DND-41 (cell line): Measurements from ENCODE around the gene PTF1A.

Experiments
- ATAC-seq: fragments of 200-7000 bp; cut with Tn5 transposase; 3 replicates; pipeline ENCODE4 v1.9.1; 2021; ENCODE audit warnings: low read depth; ENCODE audit not compliant: insufficient read depth
- DNase-seq: peaks from one replicate; pipeline ENCODE4 v3.0.0-alpha.2; 2020
- H2AFZ ChIP-seq: 2 replicates; pipeline ENCODE4 v1.6.0; 2012; ENCODE audit warnings: low read depth, low read length
- H3K27ac ChIP-seq: 2 replicates; pipeline ENCODE4 v1.5.1; 2012; ENCODE audit warnings: low read length, inconsistent platforms
- H3K27me3 ChIP-seq: fragments of 200-600 bp; sonication (generic); 2 replicates; pipeline ENCODE4 v1.6.0; 2012; ENCODE audit warnings: low read length, mild to moderate bottlenecking, inconsistent platforms; ENCODE audit not compliant: insufficient read depth, poor library complexity
- H3K36me3 ChIP-seq: 2 replicates; pipeline ENCODE4 v1.5.1; 2012; ENCODE audit warnings: low read length, inconsistent platforms; ENCODE audit not compliant: insufficient read depth
- H3K4me1 ChIP-seq: 2 replicates; pipeline ENCODE4 v1.5.1; 2012; ENCODE audit warnings: mild to moderate bottlenecking, low read length; ENCODE audit not compliant: insufficient read depth
- H3K4me2 ChIP-seq: 2 replicates; pipeline ENCODE4 v1.6.0; 2012; ENCODE audit warnings: mild to moderate bottlenecking, moderate library complexity, low read length, inconsistent platforms; ENCODE audit not compliant: insufficient read depth
- H3K4me3 ChIP-seq, 2 experiments: fragments of 200-600 bp in 1 of 2; shearing (Covaris generic) in 1 of 2; 2 replicates each; pipeline ENCODE4 v1.5.1; 2012 to 2016; ENCODE audit warnings: inconsistent platforms in 2 of 2, low read length in 2 of 2, mild to moderate bottlenecking in 2 of 2, low read depth in 1 of 2, moderate library complexity in 1 of 2
- H3K79me2 ChIP-seq: 2 replicates; pipeline ENCODE4 v1.6.0; 2012; ENCODE audit warnings: low read length, inconsistent platforms; ENCODE audit not compliant: insufficient read depth
- H3K9ac ChIP-seq: 2 replicates; pipeline ENCODE4 v1.6.0; 2012; ENCODE audit warnings: low read depth, mild to moderate bottlenecking, inconsistent platforms, low read length, moderate library complexity
- H3K9me3 ChIP-seq: 2 replicates; pipeline ENCODE4 v1.5.1; 2012; ENCODE audit warnings: low read length, moderate library complexity, mild to moderate bottlenecking, inconsistent platforms; ENCODE audit not compliant: insufficient read depth, severe bottlenecking
- H4K20me1 ChIP-seq: 2 replicates; pipeline ENCODE4 v1.6.0; 2012; ENCODE audit warnings: low read length; ENCODE audit not compliant: insufficient read depth
- EZH2 ChIP-seq: IDR thresholded peaks from 3 replicates; pipeline ENCODE4 v1.6.1; 2012; ENCODE audit warnings: borderline replicate concordance, low read depth, mild to moderate bottlenecking, moderate library complexity, low read length, inconsistent platforms; ENCODE audit not compliant: severe bottlenecking
- TF ChIP-seq, protein P1 (sequence below): IDR thresholded peaks from 2 replicates; pipeline ENCODE4 v1.5.1; 2012; ENCODE audit warnings: borderline replicate concordance, low read length, moderate library complexity, mild to moderate bottlenecking; ENCODE audit not compliant: poor library complexity, severe bottlenecking; ENCODE audit errors: extremely low read depth

Gene PTF1A

DNA sequence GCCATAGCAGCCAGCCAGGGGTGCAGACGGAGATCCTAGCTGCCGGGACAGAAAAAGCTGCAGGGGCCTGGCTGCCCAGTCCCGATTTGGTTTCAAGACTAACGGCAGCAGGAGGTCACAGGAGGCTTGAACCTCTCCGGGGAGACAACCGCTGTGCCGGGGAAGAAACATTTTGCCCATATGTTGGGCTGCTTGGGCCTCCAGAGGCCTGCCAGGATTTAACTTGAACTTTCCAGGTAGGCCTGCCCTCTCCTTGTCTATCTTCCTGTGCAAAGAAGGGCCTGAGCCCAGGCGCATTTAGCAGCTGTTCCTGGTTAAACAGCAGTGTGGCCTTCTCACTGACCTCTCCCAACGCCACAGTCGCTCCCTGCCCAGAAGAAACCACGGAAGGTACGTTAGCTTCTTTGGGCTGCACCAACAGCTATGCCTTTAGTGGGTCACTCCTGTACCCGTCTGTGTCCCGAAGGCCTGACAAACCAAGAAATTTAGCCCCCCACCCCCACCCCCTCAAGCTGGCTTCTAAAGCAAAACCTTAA is 17.1 kb upstream of the PTF1A start:
- H3K36me3 ChIP-seq: no peaks in the 10 kb centered on the region
- DNase-seq (no peak), ATAC-seq (no peak)
- H3K9ac ChIP-seq: no peak overlapping the region
- H3K27me3 ChIP-seq: no peaks in the 10 kb centered on the region
- TF ChIP-seq, protein P1, sequence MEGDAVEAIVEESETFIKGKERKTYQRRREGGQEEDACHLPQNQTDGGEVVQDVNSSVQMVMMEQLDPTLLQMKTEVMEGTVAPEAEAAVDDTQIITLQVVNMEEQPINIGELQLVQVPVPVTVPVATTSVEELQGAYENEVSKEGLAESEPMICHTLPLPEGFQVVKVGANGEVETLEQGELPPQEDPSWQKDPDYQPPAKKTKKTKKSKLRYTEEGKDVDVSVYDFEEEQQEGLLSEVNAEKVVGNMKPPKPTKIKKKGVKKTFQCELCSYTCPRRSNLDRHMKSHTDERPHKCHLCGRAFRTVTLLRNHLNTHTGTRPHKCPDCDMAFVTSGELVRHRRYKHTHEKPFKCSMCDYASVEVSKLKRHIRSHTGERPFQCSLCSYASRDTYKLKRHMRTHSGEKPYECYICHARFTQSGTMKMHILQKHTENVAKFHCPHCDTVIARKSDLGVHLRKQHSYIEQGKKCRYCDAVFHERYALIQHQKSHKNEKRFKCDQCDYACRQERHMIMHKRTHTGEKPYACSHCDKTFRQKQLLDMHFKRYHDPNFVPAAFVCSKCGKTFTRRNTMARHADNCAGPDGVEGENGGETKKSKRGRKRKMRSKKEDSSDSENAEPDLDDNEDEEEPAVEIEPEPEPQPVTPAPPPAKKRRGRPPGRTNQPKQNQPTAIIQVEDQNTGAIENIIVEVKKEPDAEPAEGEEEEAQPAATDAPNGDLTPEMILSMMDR: no peak
- no peak for TF ChIP-seq EZH2
- no peaks in the 10 kb centered on the region for H3K79me2 ChIP-seq
- H3K27ac ChIP-seq: no peak overlapping the region
- no peak overlapping the region for H3K4me3 ChIP-seq
- no peak overlapping the region for H3K4me2 ChIP-seq
- H3K4me1 ChIP-seq: no peaks in the 10 kb centered on the region
- H3K9me3 ChIP-seq: no peaks in the 10 kb centered on the region
- no peak overlapping the region for H2AFZ ChIP-seq
- no peaks in the 10 kb centered on the region for H4K20me1 ChIP-seq

DNA sequence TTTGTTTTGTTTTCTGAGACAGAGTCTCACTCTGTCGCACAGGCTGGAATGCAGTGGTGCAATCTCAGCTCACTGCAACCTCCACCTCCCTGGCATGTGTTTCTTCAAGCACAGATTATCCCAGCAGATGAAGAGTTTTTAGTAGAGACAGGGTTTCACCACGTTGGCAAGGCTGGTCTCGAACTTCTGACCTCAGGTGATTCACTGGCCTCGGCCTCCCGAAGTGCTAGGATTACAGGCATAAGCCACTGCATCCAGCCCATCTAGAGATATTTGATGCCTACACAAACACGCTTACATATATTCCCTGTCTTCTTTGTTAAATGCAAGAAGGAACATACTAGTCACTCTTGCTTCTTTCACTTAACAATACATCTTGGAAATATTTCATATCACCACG is 5.9 kb upstream of the PTF1A start:
- Histone ChIP-seq H3K27ac (no peak overlapping the region), H3K4me2 (no peak overlapping the region), H4K20me1 (no peaks in the 10 kb centered on the region), H3K36me3 (no peaks in the 10 kb centered on the region), H3K4me3 (no peak overlapping the region), H3K27me3 (peaks cover 2% of the 10 kb centered on the region), H3K9me3 (no peaks in the 10 kb centered on the region), H3K79me2 (no peaks in the 10 kb centered on the region), H3K4me1 (no peaks in the 10 kb centered on the region), H3K9ac (no peak overlapping the region), H2AFZ (no peak overlapping the region)
- TF ChIP-seq, protein P1: no peak
- TF ChIP-seq EZH2: no peak
- ATAC-seq: no peak
- DNase-seq: no peak

DNA sequence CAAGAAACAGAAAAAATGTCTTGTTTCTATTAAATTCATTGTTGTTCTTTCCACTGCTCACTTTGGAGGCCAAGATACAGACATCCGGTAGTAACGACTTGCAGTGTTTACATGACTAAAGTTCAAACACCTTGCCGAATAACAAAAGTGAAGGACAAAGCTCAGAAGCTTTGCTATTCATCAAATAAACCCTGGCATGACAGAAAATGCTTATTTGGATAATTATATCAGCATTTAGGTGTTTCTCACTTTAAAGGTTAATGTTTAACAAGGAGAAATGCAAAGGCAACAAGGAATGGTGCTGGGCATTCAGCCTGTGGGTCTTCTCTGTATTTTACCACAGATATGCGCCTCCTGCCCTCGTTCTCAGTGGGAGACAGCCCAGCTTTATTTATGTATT is 5.4 kb upstream of the PTF1A start:
- no peak for DNase-seq
- Histone ChIP-seq H3K4me1 (no peaks in the 10 kb centered on the region), H3K4me2 (no peak overlapping the region), H3K36me3 (no peaks in the 10 kb centered on the region), H3K9ac (no peak overlapping the region), H3K4me3 (no peak overlapping the region), H3K27me3 (peaks cover 2% of the 10 kb centered on the region), H3K79me2 (no peaks in the 10 kb centered on the region), H3K9me3 (no peaks in the 10 kb centered on the region), H2AFZ (no peak overlapping the region), H3K27ac (no peak overlapping the region), H4K20me1 (no peaks in the 10 kb centered on the region)
- ATAC-seq: no peak
- no peak for TF ChIP-seq EZH2
- TF ChIP-seq, protein P1: no peak

DNA sequence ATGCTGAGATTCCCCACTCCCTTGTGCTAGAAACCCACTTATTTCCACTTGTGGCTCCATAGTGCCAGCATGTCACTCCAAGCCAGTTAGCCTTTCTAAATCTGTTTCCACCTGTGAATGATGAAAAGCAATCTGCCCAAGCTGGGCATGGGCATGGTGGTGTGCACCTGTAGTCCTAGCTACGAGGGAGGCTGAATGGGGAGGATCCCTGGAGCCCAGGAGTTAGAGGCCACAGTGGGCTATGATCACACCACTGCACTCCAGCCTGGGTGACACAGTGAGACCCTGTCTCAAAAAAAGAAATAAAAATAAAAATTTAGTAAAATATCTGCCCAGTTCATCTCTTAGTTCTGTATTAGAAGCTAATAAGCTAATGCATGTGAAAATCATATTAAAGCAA is 5.0 kb upstream of the PTF1A start:
- ATAC-seq (no peak), DNase-seq (no peak)
- Histone ChIP-seq H3K9ac (no peak overlapping the region), H4K20me1 (no peaks in the 10 kb centered on the region), H3K27me3 (peaks cover 2% of the 10 kb centered on the region), H3K79me2 (no peaks in the 10 kb centered on the region), H3K27ac (no peak overlapping the region), H3K9me3 (no peaks in the 10 kb centered on the region), H3K36me3 (no peaks in the 10 kb centered on the region), H3K4me2 (no peak overlapping the region), H2AFZ (no peak overlapping the region), H3K4me3 (no peak overlapping the region), H3K4me1 (no peaks in the 10 kb centered on the region)
- TF ChIP-seq EZH2: no peak
- TF ChIP-seq, protein P1: no peak
